Pancreas (tissue), 10 donors: ENCODE measurements around the gene LLGL2. TPM values are rescaled to one million over a fixed set of nuclear protein-coding genes. Genes with fewer than 3 reads are reported as not detected.

Experiments used
- ATAC-seq, 4 donors: fragments of 200-7000 bp; cut with Tn5 transposase; one replicate each; pipeline versions ENCODE4 v1.8.0 to v1.9.1; 2020; ENCODE audit warnings: mild to moderate bottlenecking in 4 of 4, moderate library complexity in 4 of 4
- DNase-seq, 6 donors: peaks; one replicate each; pipeline ENCODE4 v3.0.0-alpha.2; 2020
- FAIRE-seq: peaks from 2 replicates; lab custom pipeline; 2012; peaks lifted over from hg19 to GRCh38; lab: Jason Lieb, UNC
- H3K27ac ChIP-seq, 4 donors: fragments of 200-600 bp; sonication (generic); 1 replicate in 3 of 4; 2 replicates in 1 of 4; pipeline versions ENCODE4 v1.5.0 to v1.8.0; 2020
- H3K27me3 ChIP-seq, 4 donors: fragments of 200-600 bp; one replicate each; pipeline ENCODE4 v1.8.0; 2021
- H3K36me3 ChIP-seq, 3 donors: fragments of 200-600 bp; sonication (generic) in 1 of 3; one replicate each; pipeline versions ENCODE4 v1.5.0 to v1.8.0; 2020 to 2021
- H3K4me1 ChIP-seq, 3 donors: fragments of 200-600 bp; one replicate each; pipeline ENCODE4 v1.8.0; 2021
- H3K4me3 ChIP-seq, 4 donors: fragments of 200-600 bp; sonication (generic) in 2 of 4; one replicate each; pipeline versions ENCODE4 v1.5.0 to v1.8.0; 2020 to 2021
- H3K9me3 ChIP-seq, 4 donors: fragments of 200-600 bp; one replicate each; pipeline ENCODE4 v1.8.0; 2021
- CTCF ChIP-seq, 4 donors: fragments of 200-600 bp; sonication (generic) in 3 of 4; IDR thresholded peaks; one replicate each; pipeline versions ENCODE4 v1.5.0 to v1.8.0; 2021; ENCODE audit warnings: antibody characterized with exemption in 4 of 4
- WGBS, 2 donors: extraction: QIAGEN DNeasy Blood & Tissue Kit; methylation state at CpG; one replicate each; pipeline ENCODE4 v1.1.7; 2013; 5-methylcytosine and 5-hydroxymethylcytosine counted together
- intact Hi-C, 3 donors: fragments of 100-400 bp; cut with DNase I; formaldehyde crosslinking; loops; one replicate each; pipeline versions ENCODE4 v1.11.1 to v1.14.2; 2022
- polyA plus RNA-seq, 2 donors: library from polyadenylated mRNA; stranded (reverse); fragments of 200-250 nt; gene quantifications; one replicate each; pipeline ENCODE4 v1.2.3, GENCODE V29; 2013
- total RNA-seq, 6 donors: library from RNA; stranded (reverse); fragmentation: NEBNext Ultra II Directional in 4 of 6; extraction: Animal tissue kit (Norgen Biotek cat#: 25700) in 4 of 6; gene quantifications; one replicate each; pipeline versions ENCODE4 v1.2.1 to v1.2.4, GENCODE V29; 2021 to 2023
- donor health status: healthy with polysubstance abuse.
- donor health status: DM: no; HTN: no; CAD: no; lungs with moderate emphysema.
- donor health status: DM: no; HTN: no; CAD: no.
- donor health status: control.
- donor health status: control.
- donor health status: Bipolar disorder and iron deficiency.
- donor health status: DM: yes; HTN: yes; CAD: no.
- donor health status: DM: no; HTN: no; CAD: no.
- donor health status: DM: no; HTN: no; CAD: no.
- donor health status: DM: yes; HTN: yes; CAD: no.

Gene LLGL2
- total and polyA plus RNA-seq, 8 donors: 87.8 to 296 (median 112) TPM

DNA sequence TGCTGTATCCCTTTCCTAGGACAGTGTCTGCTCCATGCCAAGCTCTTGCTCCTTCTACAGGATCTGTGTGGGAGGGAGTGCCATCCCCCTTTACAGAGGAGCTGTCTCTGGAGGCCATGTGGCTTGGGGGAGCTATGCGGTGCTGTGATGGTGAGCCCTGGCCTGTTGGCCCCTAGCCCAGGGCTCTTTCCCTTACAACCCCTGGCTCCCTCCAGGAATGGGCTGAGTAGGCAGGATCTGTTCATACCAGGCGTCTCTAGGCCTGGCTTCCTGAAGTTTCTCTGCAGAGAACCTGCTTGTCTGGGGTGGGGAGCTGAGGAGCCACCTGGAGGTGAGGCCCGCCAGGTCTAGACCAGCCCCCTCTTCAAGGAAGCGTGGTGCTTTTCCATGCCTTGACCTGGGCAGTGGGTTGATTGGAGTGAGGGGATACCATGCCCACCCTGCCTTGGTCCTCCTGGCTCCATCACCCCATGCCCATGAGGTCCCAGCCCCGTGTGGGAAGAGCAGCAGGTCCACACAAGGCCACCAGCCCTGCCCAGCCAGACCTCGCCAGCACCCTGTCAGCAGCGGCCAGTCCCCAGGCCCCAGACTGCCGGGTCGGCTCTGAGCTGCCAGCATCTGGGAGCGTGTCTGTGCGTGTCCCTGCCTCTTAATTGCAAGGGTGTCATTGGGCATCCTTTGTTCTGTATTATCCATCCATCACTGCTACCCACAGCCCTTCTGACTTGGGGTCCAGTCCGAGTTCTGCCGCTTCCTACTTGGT is 14.7 kb downstream of the LLGL2 start:
- Histone ChIP-seq H3K9me3 (no peaks in the 10 kb centered on the region), H3K4me3 (no peak overlapping the region), H3K36me3 (no peaks in the 10 kb centered on the region), H3K27ac (peak overlapping the region in 3 of 4 donors; percentile 8 to 50 (median 26)), H3K4me1 (peaks cover 28 to 42% (median 33%) of the 10 kb centered on the region in 3 donors), H3K27me3 (no peaks in the 10 kb centered on the region)
- peak; percentile 33 to 65 (median 54) for ATAC-seq
- 39 to 44% methylated on average over 13 of the region's 13 CpGs for WGBS, 2 donors
- FAIRE-seq: no peak
- intact Hi-C loops: loop anchor here in 1 of 3 donors (10.0 kb wide), 1 partner anchor 45 kb away; the partner anchor contains the start of gene MYO15B
- DNase-seq: peak in 1 of 6 donors; percentile 76
- no peak for TF ChIP-seq CTCF (IDR thresholded peaks at IDR 0.05)

DNA sequence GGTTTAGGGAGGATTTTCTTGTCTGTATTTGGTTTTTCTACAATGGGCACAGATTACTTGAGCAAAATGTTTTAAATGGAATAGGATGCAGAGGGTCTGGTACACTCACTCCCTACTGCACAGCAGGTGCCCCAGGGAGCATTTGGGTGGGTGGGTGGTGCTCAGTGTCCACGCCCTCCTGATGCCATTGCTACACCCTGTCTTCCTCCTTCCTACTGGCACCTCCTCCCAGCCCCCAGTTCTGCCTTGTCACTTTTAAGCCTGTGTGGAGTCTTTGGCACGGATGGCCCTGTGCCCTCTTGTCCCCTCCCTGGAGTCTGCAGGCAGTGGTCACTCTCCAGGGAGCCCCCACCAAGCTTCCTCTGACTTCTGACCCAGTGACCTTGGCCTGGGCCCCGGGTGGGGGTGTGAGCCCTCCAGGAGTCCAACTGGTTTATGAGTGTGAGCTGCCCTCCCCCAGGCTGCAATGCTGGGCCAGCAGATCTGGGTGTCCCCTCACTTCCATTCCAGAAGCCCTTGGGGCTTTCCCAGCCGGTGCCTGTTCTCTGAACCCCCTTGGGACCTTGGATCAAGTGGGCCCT is 15.5 kb downstream of the LLGL2 start:
- FAIRE-seq (no peak), ATAC-seq (no peak), DNase-seq (peak in 1 of 6 donors; percentile 60)
- WGBS, 2 donors: 47 to 51% methylated on average over 4 of the region's 4 CpGs
- H3K4me1 ChIP-seq: peaks cover 28 to 46% (median 42%) of the 10 kb centered on the region in 3 donors
- H3K36me3 ChIP-seq: no peaks in the 10 kb centered on the region
- H3K4me3 ChIP-seq: no peak overlapping the region
- H3K9me3 ChIP-seq: no peaks in the 10 kb centered on the region
- no peak for TF ChIP-seq CTCF (IDR thresholded peaks at IDR 0.05)
- intact Hi-C loops: no loop called here
- no peaks in the 10 kb centered on the region for H3K27me3 ChIP-seq
- peak overlapping the region in 3 of 4 donors; percentile 33 to 50 (median 37) for H3K27ac ChIP-seq

DNA sequence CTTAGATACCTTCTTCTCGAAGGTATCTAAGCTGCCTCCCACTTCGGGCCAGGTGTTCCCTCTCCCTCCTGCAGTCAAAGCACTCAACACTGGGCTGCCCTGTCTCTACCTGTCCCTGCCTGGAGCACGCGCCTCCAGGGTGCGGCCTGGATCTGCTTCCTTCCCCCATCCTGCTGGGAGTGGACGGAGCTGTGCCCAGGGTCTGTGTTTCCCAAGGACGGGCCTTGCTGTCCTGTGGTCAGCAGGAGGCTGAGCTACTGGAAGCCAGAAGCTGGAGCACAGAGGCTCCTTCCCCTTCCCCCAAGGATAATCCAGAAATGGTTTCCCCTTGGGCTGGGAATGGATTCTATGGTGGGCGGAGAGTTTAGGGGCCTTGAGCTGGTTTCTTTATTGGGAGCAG is 16.7 kb downstream of the LLGL2 start:
- Histone ChIP-seq H3K27ac (peak overlapping the region; percentile 42 to 77 (median 56)), H3K9me3 (no peaks in the 10 kb centered on the region), H3K4me3 (no peak overlapping the region), H3K4me1 (peaks cover 37 to 55% (median 51%) of the 10 kb centered on the region in 3 donors), H3K27me3 (no peaks in the 10 kb centered on the region), H3K36me3 (no peaks in the 10 kb centered on the region)
- FAIRE-seq: no peak
- TF ChIP-seq CTCF (IDR thresholded peaks at IDR 0.05): no peak
- intact Hi-C loops: no loop called here
- DNase-seq: no peak
- ATAC-seq: no peak
- WGBS, 2 donors: 74 to 80% methylated on average over 8 of the region's 8 CpGs

DNA sequence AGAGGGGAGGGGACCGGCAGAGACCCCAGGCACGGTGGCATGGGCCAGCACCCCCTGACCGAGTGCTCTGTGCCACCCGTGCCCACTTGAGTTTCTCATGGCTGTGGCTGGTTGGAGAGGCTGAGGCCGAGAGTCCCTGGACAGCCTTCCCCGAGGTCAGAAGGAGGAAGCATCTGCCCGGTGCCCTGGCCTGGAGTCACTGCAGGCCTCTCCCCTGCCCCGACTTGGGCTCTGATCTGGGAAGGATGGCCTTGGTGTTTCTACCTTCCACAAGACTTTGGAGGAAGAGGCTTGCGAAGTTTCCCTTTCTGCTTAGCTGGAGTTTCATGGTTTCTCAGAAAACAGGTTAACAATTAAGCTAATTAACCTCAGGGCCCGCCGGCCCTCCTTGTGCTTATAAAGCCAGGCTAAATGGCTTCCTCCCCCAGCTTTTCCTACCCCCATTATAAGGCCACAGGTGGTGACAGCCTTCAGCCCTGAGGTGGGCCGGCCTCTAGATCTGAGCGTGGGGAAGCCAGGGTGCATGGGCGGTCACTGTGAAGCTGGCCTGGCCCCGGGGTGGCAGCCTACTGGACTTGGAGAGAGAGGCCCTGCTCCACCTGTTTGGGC is 17.3 kb downstream of the LLGL2 start:
- Histone ChIP-seq H3K36me3 (no peaks in the 10 kb centered on the region), H3K27me3 (no peaks in the 10 kb centered on the region), H3K9me3 (no peaks in the 10 kb centered on the region), H3K27ac (peak overlapping the region; percentile 42 to 77 (median 56)), H3K4me3 (no peak overlapping the region), H3K4me1 (peaks cover 38 to 54% (median 51%) of the 10 kb centered on the region in 3 donors)
- ATAC-seq (peak in 2 of 4 donors; percentile 9 to 19), DNase-seq (peak in 1 of 6 donors; percentile 56), FAIRE-seq (no peak)
- WGBS, 2 donors: 61 to 67% methylated on average over 15 of the region's 15 CpGs
- intact Hi-C loops: no loop called here
- no peak for TF ChIP-seq CTCF (IDR thresholded peaks at IDR 0.05)
